Transverse colon (tissue), 4 donors: ENCODE data around the gene TMEM167A. TPM values are rescaled to one million over a fixed set of nuclear protein-coding genes. Genes with fewer than 3 reads are reported as not detected.

ENCODE experiments used
- DNase-seq: peaks from one replicate; pipeline ENCODE4 v3.0.0-alpha.2; 2019
- H3K27ac ChIP-seq, 4 donors: fragments of 200-600 bp; sonication (generic); 2 replicates each; pipeline ENCODE4 v1.5.1; 2016 to 2018; ENCODE audit warnings: inconsistent platforms in 4 of 4
- H3K27me3 ChIP-seq: fragments of 200-600 bp; sonication (generic); 2 replicates; pipeline ENCODE4 v1.5.1; 2017; ENCODE audit warnings: inconsistent platforms
- H3K36me3 ChIP-seq, 4 donors: fragments of 200-600 bp; sonication (generic); 2 replicates each; pipeline ENCODE4 v1.5.1; 2017 to 2019; ENCODE audit warnings: inconsistent platforms in 4 of 4
- H3K4me1 ChIP-seq, 4 donors: fragments of 200-600 bp; sonication (generic); 2 replicates each; pipeline ENCODE4 v1.5.1; 2017 to 2020; ENCODE audit warnings: inconsistent platforms in 4 of 4
- H3K4me3 ChIP-seq, 4 donors: fragments of 200-600 bp; sonication (generic); 1 replicate in 1 of 4; 2 replicates in 3 of 4; pipeline versions ENCODE4 v1.5.1 to v1.6.1; 2017 to 2019; ENCODE audit warnings: inconsistent platforms in 4 of 4
- H3K9me3 ChIP-seq, 2 donors: fragments of 200-600 bp; sonication (generic); 2 replicates each; pipeline ENCODE4 v1.5.1; 2017 to 2019; ENCODE audit warnings: inconsistent platforms in 2 of 2
- EP300 ChIP-seq: sonication (generic); formaldehyde crosslinking; IDR thresholded peaks from one replicate; pipeline ENCODE4 v1.6.1; 2017; ENCODE audit warnings: antibody characterized with exemption, low read depth
- POLR2A ChIP-seq: fragments of 450-650 bp; IDR thresholded peaks from one replicate; pipeline ENCODE4 v1.6.1; 2016; ENCODE audit warnings: antibody characterized with exemption, mild to moderate bottlenecking, moderate library complexity
- POLR2AphosphoS5 ChIP-seq, 3 donors: sonication (generic); formaldehyde crosslinking; IDR thresholded peaks; one replicate each; pipeline ENCODE4 v1.6.1; 2016; ENCODE audit warnings: antibody characterized with exemption in 3 of 3
- WGBS, 2 donors: methylation state at CpG; one replicate each; pipeline ENCODE4 v1.1.5; 2018; ENCODE audit warnings: low coverage in 1 of 2; 5-methylcytosine and 5-hydroxymethylcytosine counted together
- in situ Hi-C, 4 donors: fragments of 200-750 bp; cut with MboI; loops; one replicate each; pipeline versions ENCODE4 v1.15.0 to v1.15.1; 2017; ENCODE audit warnings: low sequenced_read_pairs in 3 of 4, low pct_ligation_motif_present in 1 of 4, low pct_unique_long_range_greater_than_20kb in 1 of 4
- intact Hi-C: fragments of 100-400 bp; cut with DNase I; formaldehyde crosslinking; loops from one replicate; pipeline ENCODE4 v1.15.1; 2023; ENCODE audit warnings: low total_unique reads
- total RNA-seq, 4 donors: library from RNA; depleted of rRNA; stranded (reverse); fragments of >200 nt; gene quantifications; one replicate each; pipeline ENCODE4 v1.1.0, GENCODE V29; 2016
- TF ChIP-seq, protein P1 (sequence below), 5 experiments: fragments of 200-600 bp in 3 of 5; fragments of 450-650 bp in 2 of 5; sonication (generic) in 3 of 5; IDR thresholded peaks; 1 replicate in 2 of 5; 2 replicates in 3 of 5; pipeline ENCODE4 v1.5.1; 2016 to 2017; ENCODE audit warnings: antibody characterized with exemption in 5 of 5, inconsistent platforms in 3 of 5, mild to moderate bottlenecking in 2 of 5, moderate library complexity in 1 of 5

The TMEM167A gene
- total RNA-seq, 4 donors from 2014 or later, result 7.0 to 42.9 (median 32.4) TPM

DNA sequence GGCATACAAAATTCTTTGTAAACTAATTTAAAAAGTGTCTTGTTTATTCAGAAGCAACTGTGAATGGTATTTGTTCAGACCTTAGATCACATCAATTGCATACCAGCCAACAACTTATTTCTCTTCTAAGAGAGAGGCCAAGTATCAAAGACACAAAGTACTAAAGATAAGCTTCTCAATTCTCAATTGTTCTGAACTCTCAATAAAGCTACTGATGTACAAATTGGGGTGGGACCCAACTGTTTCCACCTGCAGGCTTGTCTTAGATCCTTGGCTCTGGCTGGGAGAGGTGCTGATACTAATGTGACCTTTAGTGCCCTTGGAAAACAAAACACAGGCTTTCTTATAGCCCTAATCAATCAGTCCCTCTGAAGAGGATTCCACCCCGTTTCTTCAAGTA lies 22.3 kb upstream of the TMEM167A start:
- 33 to 68% methylated on average over 1 of the region's 1 CpG for WGBS, 2 donors
- H3K27me3 ChIP-seq, result no peaks in the 10 kb centered on the region
- intact Hi-C loops, result no loop called here
- no peak overlapping the region for H3K27ac ChIP-seq
- H3K4me1 ChIP-seq, result no peaks in the 10 kb centered on the region
- no peak overlapping the region for H3K4me3 ChIP-seq
- H3K36me3 ChIP-seq, result no peaks in the 10 kb centered on the region
- TF ChIP-seq EP300, result no peak
- in situ Hi-C loops, result no loop called here
- no peaks in the 10 kb centered on the region for H3K9me3 ChIP-seq
- no peak for DNase-seq

DNA sequence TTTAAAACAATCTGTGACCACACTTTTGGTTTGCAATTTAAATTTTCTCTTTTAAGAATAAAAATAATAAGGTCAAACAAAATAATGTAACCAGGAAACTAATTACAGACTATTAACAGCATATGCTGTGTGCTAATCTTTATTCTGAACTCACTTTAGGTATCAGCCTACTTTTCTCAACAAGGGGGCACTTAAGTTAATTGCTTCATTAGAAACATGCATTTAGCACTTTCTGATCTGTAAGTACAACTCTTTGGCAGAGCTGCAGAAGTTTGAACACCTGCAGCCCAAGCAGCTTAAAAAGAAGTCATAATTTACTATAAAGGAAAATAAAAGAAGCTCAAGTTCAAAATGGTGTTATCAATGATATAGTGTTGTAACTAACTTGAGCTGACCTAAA lies 21.8 kb upstream of the TMEM167A start:
- no peak for DNase-seq
- Histone ChIP-seq H3K9me3 (peaks cover under 1 to 4% of the 10 kb centered on the region in 2 donors), H3K27me3 (no peaks in the 10 kb centered on the region), H3K4me3 (no peak overlapping the region), H3K27ac (no peak overlapping the region), H3K4me1 (no peaks in the 10 kb centered on the region), H3K36me3 (no peaks in the 10 kb centered on the region)
- in situ Hi-C loops, result no loop called here
- intact Hi-C loops, result no loop called here
- TF ChIP-seq, protein P1, sequence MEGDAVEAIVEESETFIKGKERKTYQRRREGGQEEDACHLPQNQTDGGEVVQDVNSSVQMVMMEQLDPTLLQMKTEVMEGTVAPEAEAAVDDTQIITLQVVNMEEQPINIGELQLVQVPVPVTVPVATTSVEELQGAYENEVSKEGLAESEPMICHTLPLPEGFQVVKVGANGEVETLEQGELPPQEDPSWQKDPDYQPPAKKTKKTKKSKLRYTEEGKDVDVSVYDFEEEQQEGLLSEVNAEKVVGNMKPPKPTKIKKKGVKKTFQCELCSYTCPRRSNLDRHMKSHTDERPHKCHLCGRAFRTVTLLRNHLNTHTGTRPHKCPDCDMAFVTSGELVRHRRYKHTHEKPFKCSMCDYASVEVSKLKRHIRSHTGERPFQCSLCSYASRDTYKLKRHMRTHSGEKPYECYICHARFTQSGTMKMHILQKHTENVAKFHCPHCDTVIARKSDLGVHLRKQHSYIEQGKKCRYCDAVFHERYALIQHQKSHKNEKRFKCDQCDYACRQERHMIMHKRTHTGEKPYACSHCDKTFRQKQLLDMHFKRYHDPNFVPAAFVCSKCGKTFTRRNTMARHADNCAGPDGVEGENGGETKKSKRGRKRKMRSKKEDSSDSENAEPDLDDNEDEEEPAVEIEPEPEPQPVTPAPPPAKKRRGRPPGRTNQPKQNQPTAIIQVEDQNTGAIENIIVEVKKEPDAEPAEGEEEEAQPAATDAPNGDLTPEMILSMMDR (IDR thresholded peaks at IDR 0.05), result no peak
- TF ChIP-seq POLR2A, result no peak
- TF ChIP-seq POLR2AphosphoS5 (IDR thresholded peaks at IDR 0.05), result no peak
- TF ChIP-seq EP300, result no peak

DNA sequence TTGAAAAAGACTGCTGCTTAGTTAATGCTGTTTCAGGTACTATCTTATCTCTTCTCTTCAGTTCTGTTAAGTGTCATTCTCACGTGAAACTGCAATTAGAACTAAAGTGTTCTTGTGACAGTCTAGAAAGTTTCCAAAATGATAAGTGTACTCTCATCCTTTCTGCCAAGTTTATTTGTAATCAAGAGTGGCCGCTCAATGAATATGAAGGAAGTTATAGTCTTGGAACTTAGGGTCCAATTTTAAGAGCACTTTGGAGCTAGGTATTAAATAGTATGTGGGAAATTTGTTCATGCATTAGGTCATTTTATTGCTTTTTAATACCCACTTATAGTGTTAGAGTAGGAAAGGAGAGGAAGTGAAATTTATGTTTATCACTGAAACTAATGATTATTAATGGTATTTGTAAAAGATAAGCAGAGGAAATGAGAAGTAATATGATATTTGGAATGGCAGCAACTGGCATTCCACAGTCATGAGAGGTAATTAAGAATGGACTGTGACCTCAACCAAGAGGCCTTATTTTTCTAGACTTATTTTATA lies 20.6 kb upstream of the TMEM167A start:
- no peak for DNase-seq
- H3K36me3 ChIP-seq, result no peaks in the 10 kb centered on the region
- WGBS, 2 donors, result 87% methylated on average over 2 of the region's 2 CpGs
- TF ChIP-seq EP300 (no peak), POLR2A (no peak), POLR2AphosphoS5 (IDR thresholded peaks at IDR 0.05) (no peak)
- TF ChIP-seq, protein P1 (IDR thresholded peaks at IDR 0.05), result no peak
- no peaks in the 10 kb centered on the region for H3K4me1 ChIP-seq
- intact Hi-C loops (no loop called here), in situ Hi-C loops (no loop called here)
- no peak overlapping the region for H3K27ac ChIP-seq
- no peaks in the 10 kb centered on the region for H3K27me3 ChIP-seq
- H3K9me3 ChIP-seq, result peaks cover 11 to 16% of the 10 kb centered on the region in 2 donors
- H3K4me3 ChIP-seq, result no peak overlapping the region

DNA sequence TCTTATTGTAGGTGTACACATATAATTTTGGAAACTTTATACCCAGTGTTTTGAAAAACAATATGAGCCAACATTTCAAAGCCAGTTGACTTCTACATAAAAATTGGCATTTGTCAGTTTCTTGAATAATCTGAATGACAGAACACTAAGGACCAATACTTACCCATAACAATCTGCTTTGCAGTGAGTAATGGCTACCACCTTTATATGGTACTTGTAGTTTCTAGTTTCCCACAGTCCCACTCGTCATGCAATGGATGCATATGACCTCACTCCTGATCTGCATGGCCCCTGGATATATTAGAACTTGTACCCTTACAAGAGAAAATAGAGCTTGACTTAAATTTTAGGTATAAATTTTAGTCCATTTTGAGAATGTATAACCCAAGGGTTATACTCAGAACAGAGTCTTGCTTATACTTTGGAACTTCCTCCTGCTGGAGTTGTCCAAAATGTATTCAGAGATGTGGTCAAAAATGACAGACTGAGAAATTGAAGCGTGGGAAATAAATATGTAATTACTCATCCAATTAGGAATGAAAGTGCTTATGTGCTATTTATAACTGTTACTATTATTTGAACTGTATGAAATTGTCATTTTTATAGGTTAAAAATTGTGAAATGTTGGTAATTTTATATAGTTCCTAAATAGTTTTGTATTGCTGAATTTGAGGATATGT lies 19.6 kb upstream of the TMEM167A start:
- in situ Hi-C loops (no loop called here), intact Hi-C loops (no loop called here)
- DNase-seq, result no peak
- no peak overlapping the region for H3K4me3 ChIP-seq
- 81 to 94% methylated on average over 2 of the region's 2 CpGs for WGBS, 2 donors
- H3K36me3 ChIP-seq, result no peaks in the 10 kb centered on the region
- no peaks in the 10 kb centered on the region for H3K27me3 ChIP-seq
- no peaks in the 10 kb centered on the region for H3K4me1 ChIP-seq
- peaks cover 11 to 17% of the 10 kb centered on the region in 2 donors for H3K9me3 ChIP-seq
- TF ChIP-seq POLR2A (no peak), EP300 (no peak), POLR2AphosphoS5 (IDR thresholded peaks at IDR 0.05) (no peak)
- TF ChIP-seq, protein P1 (IDR thresholded peaks at IDR 0.05), result no peak
- H3K27ac ChIP-seq, result no peak overlapping the region
